ENCODE measurements around the gene FOXRED2. TPM values are rescaled to one million over a fixed set of nuclear protein-coding genes. Genes with fewer than 3 reads are reported as not detected.

FOXRED2 gene
- total and polyA plus RNA-seq, 2 donors (not counting 1 experiment from before 2014, with no cell fraction given), result 0.86 to 7.4 TPM

DNA sequence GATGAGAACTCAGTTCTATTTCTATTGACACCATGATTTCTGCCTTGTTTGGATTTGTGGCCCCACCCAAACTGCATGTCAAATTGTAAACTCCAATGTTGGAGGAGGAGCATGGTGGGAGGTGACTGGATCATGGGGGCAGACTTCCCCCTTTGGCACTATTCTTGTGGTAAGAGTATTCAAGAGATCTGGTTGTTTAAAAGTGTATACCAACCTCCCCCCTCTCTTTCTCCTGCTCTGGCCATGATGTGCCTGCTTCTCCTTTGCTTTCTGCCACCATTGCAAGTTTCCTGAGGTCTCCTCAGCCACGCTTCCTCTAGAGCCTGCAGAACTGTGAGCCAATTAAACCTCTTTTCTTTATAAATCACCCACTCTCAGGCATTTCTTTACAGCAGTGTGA is 7.9 kb upstream of the FOXRED2 start:
- no peaks in the 10 kb centered on the region for H3K27me3 ChIP-seq (replicated peaks in 1 of 4; ENCODE audit: control extremely low read depth in 1 of 4, control insufficient read depth in 3 of 4, insufficient read depth in 4 of 4, low read length in 3 of 4)
- no peak overlapping the region for H2AFZ ChIP-seq (ENCODE audit: insufficient read depth, low read depth, low read length, poor library complexity, severe bottlenecking)
- Mint-ChIP-seq H3K27ac (no peak overlapping the region), H3K9me3 (ENCODE audit: insufficient read depth) (no peaks in the 10 kb centered on the region), H3K4me3 (no peak overlapping the region), H3K27me3 (no peaks in the 10 kb centered on the region), H3K4me1 (peaks cover 2% of the 10 kb centered on the region)
- H3K4me1 ChIP-seq (ENCODE audit: control insufficient read depth in 2 of 2, insufficient read depth in 2 of 2, low read length in 2 of 2), result no peaks in the 10 kb centered on the region
- peaks cover 8 to 96% of the 10 kb centered on the region in 2 experiments for H3K36me3 ChIP-seq (replicated peaks in 1 of 2; ENCODE audit: control extremely low read depth in 1 of 2, control insufficient read depth in 1 of 2, extremely low read depth in 1 of 2, insufficient read depth in 2 of 2, low read length in 1 of 2)
- CTCF ChIA-PET, result no interaction called here
- peaks cover 37% of the 10 kb centered on the region for H4K20me1 ChIP-seq (ENCODE audit: control insufficient read depth, insufficient read depth, low read length, poor library complexity, severe bottlenecking)
- no peak overlapping the region for H3K4me2 ChIP-seq (replicated peaks; ENCODE audit: low read depth, low read length, poor library complexity, severe bottlenecking)
- no peak overlapping the region for H3K27ac ChIP-seq (ENCODE audit: low read length in 2 of 2)
- intact Hi-C loops (cut with micrococcal nuclease), result no loop called here
- peaks cover 8% of the 10 kb centered on the region for H3K79me2 ChIP-seq (ENCODE audit: control insufficient read depth, insufficient read depth, low read length)
- ATAC-seq (ENCODE audit: low read depth), result no peak
- WGBS (ENCODE audit: insufficient coverage), result 100% methylated on average over 1 of the region's 1 CpG
- no peak overlapping the region for H3K9ac ChIP-seq (ENCODE audit: low read length)
- H3K9me3 ChIP-seq (ENCODE audit: control extremely low read depth in 1 of 3, control insufficient read depth in 2 of 3, insufficient read depth in 1 of 3, low read length in 2 of 3), result no peaks in the 10 kb centered on the region
- POLR2A ChIA-PET, result no interaction called here
- TF ChIP-seq EZH2 (IDR thresholded peaks at IDR 0.05; ENCODE audit: borderline replicate concordance, insufficient read depth, low read depth, low read length, poor library complexity, severe bottlenecking), result no peak
- TF ChIP-seq, protein P1, sequence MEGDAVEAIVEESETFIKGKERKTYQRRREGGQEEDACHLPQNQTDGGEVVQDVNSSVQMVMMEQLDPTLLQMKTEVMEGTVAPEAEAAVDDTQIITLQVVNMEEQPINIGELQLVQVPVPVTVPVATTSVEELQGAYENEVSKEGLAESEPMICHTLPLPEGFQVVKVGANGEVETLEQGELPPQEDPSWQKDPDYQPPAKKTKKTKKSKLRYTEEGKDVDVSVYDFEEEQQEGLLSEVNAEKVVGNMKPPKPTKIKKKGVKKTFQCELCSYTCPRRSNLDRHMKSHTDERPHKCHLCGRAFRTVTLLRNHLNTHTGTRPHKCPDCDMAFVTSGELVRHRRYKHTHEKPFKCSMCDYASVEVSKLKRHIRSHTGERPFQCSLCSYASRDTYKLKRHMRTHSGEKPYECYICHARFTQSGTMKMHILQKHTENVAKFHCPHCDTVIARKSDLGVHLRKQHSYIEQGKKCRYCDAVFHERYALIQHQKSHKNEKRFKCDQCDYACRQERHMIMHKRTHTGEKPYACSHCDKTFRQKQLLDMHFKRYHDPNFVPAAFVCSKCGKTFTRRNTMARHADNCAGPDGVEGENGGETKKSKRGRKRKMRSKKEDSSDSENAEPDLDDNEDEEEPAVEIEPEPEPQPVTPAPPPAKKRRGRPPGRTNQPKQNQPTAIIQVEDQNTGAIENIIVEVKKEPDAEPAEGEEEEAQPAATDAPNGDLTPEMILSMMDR (IDR thresholded peaks at IDR 0.05), result no peak
- no peak for DNase-seq
- H3K4me3 ChIP-seq (ENCODE audit: control extremely low read depth in 1 of 5, extremely low read depth in 1 of 5, insufficient read depth in 1 of 5, low read depth in 2 of 5, low read length in 4 of 5), result no peak overlapping the region

- Mint-ChIP-seq H3K27ac (no peak overlapping the region), H3K4me3 (no peak overlapping the region), H3K9me3 (ENCODE audit: insufficient read depth) (no peaks in the 10 kb centered on the region), H3K4me1 (peaks cover 4% of the 10 kb centered on the region), H3K27me3 (no peaks in the 10 kb centered on the region)
- POLR2A ChIA-PET, result interaction anchor here (1.1 kb wide), 1 partner anchor 15 kb away, joined by 4 read pairs; the partner anchor contains the start of gene EIF3D
- Histone ChIP-seq H2AFZ (ENCODE audit: insufficient read depth, low read depth, low read length, poor library complexity, severe bottlenecking) (no peak overlapping the region), H3K36me3 (replicated peaks in 1 of 2; ENCODE audit: control extremely low read depth in 1 of 2, control insufficient read depth in 1 of 2, extremely low read depth in 1 of 2, insufficient read depth in 2 of 2, low read length in 1 of 2) (peaks cover 8 to 79% of the 10 kb centered on the region in 2 experiments), H3K9me3 (ENCODE audit: control extremely low read depth in 1 of 3, control insufficient read depth in 2 of 3, insufficient read depth in 1 of 3, low read length in 2 of 3) (no peaks in the 10 kb centered on the region), H3K27me3 (replicated peaks in 1 of 4; ENCODE audit: control extremely low read depth in 1 of 4, control insufficient read depth in 3 of 4, insufficient read depth in 4 of 4, low read length in 3 of 4) (no peaks in the 10 kb centered on the region), H3K4me2 (replicated peaks; ENCODE audit: low read depth, low read length, poor library complexity, severe bottlenecking) (no peak overlapping the region), H3K4me1 (ENCODE audit: control insufficient read depth in 2 of 2, insufficient read depth in 2 of 2, low read length in 2 of 2) (no peaks in the 10 kb centered on the region), H3K9ac (ENCODE audit: low read length) (no peak overlapping the region), H3K79me2 (ENCODE audit: control insufficient read depth, insufficient read depth, low read length) (no peaks in the 10 kb centered on the region), H3K27ac (ENCODE audit: low read length in 2 of 2) (no peak overlapping the region), H4K20me1 (ENCODE audit: control insufficient read depth, insufficient read depth, low read length, poor library complexity, severe bottlenecking) (peaks cover 21% of the 10 kb centered on the region), H3K4me3 (ENCODE audit: control extremely low read depth in 1 of 5, extremely low read depth in 1 of 5, insufficient read depth in 1 of 5, low read depth in 2 of 5, low read length in 4 of 5) (no peak overlapping the region)
- no peak for ATAC-seq (ENCODE audit: low read depth)
- no peak for TF ChIP-seq EZH2 (IDR thresholded peaks at IDR 0.05; ENCODE audit: borderline replicate concordance, insufficient read depth, low read depth, low read length, poor library complexity, severe bottlenecking)
- TF ChIP-seq, protein P1 (IDR thresholded peaks at IDR 0.05), result no peak
- WGBS (ENCODE audit: insufficient coverage), result 92% methylated on average over 4 of the region's 4 CpGs
- DNase-seq, result no peak
- intact Hi-C loops (cut with micrococcal nuclease), result no loop called here
- CTCF ChIA-PET, result interaction anchor here (0.7 to 3.1 kb wide), 2 partner anchors 8 to 15 kb away, joined by 4 to 11 read pairs; no protein-coding TSS in a partner anchor
Observed at GRCh38 chr22:36512991-36513390, 6.2 kb upstream of the FOXRED2 start.

All from B cell (primary cell).